Smooth muscle cell of bladder (primary cell): Measurements from ENCODE around the gene SLC25A20. TPM values are rescaled to one million over a fixed set of nuclear protein-coding genes. Genes with fewer than 3 reads are reported as not detected.

Experiments
- total RNA-seq: library from RNA; depleted of rRNA; stranded (reverse); fragments of >200 nt; gene quantifications from 2 replicates; pipeline ENCODE4 v1.2.3, GENCODE V29; 2014

SLC25A20 gene
- 19.5 and 23.3 TPM in 2 replicates for total RNA-seq

GRCh38 chr3:48898383-48899234, at the start of gene SLC25A20:
Gene SLC25A20 (minus strand): TSS chr3:48898882. CDS start chr3:48898794, 88 bp downstream.

GRCh38 chr3:48918388-48919214, 19.9 kb upstream of the SLC25A20 start, which contains the start of gene ARIH2:
Gene ARIH2 (plus strand): TSS chr3:48918842. CDS start chr3:48927559, 8,717 bp downstream.

GRCh38 chr3:48847504-48848423, 50.9 kb downstream of the SLC25A20 start, which contains the start of gene PRKAR2A:
Gene PRKAR2A (minus strand): TSS chr3:48847874. CDS start chr3:48847596, 278 bp downstream.

Other genes starting within 250 kb of the SLC25A20 start
- gene CELSR3, start 236.0 kb downstream of the SLC25A20 start, total RNA-seq = 1.00 and 1.6 TPM in 2 replicates
- 9.1 and 9.2 TPM in 2 replicates for gene NCKIPSD, start 213.0 kb downstream of the SLC25A20 start, total RNA-seq
- 38.3 and 39.1 TPM in 2 replicates for gene IP6K2, start 181.7 kb downstream of the SLC25A20 start, total RNA-seq
- 20.5 and 25.4 TPM in 2 replicates for gene PRKAR2A, start 51.0 kb downstream of the SLC25A20 start, total RNA-seq
- gene ARIH2, start 20.0 kb upstream of the SLC25A20 start, total RNA-seq = 56.5 and 69.8 TPM in 2 replicates
- gene P4HTM, start 91.4 kb upstream of the SLC25A20 start, total RNA-seq = 33.4 and 40.7 TPM in 2 replicates
- gene WDR6, start 108.5 kb upstream of the SLC25A20 start, total RNA-seq = 41.8 and 81.0 TPM in 2 replicates
- gene DALRD3, start 119.7 kb upstream of the SLC25A20 start, total RNA-seq = 43.4 and 52.5 TPM in 2 replicates
- 80.5 and 88.0 TPM in 2 replicates for gene NDUFAF3, start 123.2 kb upstream of the SLC25A20 start, total RNA-seq
- 400 and 458 TPM in 2 replicates for gene IMPDH2, start 130.5 kb upstream of the SLC25A20 start, total RNA-seq
- gene QRICH1, start 195.2 kb upstream of the SLC25A20 start, total RNA-seq = 56.7 and 61.9 TPM in 2 replicates
- 284 and 305 TPM in 2 replicates for gene QARS1, start 205.9 kb upstream of the SLC25A20 start, total RNA-seq
- gene USP19, start 221.9 kb upstream of the SLC25A20 start, total RNA-seq = 40.0 and 45.9 TPM in 2 replicates
- 458 and 626 TPM in 2 replicates for gene LAMB2, start 234.2 kb upstream of the SLC25A20 start, total RNA-seq